Parathyroid adenoma (tissue), 2 donors: Measurements from ENCODE around the gene DGKD.

Experiments used
- H2AFZ ChIP-seq: fragments of 300-600 bp; sonication (generic); one replicate; pipeline ENCODE4 v1.7.0; 2017; ENCODE audit warnings: antibody characterized with exemption, mild to moderate bottlenecking
- H3K27ac ChIP-seq: fragments of 300-600 bp; sonication (generic); one replicate; pipeline ENCODE4 v1.7.0; 2017
- H3K27me3 ChIP-seq: fragments of 300-600 bp; sonication (generic); one replicate; pipeline ENCODE4 v1.7.0; 2017; ENCODE audit warnings: low read length; ENCODE audit not compliant: control insufficient read depth, insufficient read depth
- H3K36me3 ChIP-seq: fragments of 300-600 bp; sonication (generic); one replicate; pipeline ENCODE4 v1.7.0; 2017; ENCODE audit warnings: low read length; ENCODE audit not compliant: control insufficient read depth, insufficient read depth
- H3K4me1 ChIP-seq: fragments of 300-600 bp; sonication (generic); one replicate; pipeline ENCODE4 v1.7.0; 2017; ENCODE audit warnings: control low read depth
- H3K4me2 ChIP-seq: fragments of 300-600 bp; sonication (generic); one replicate; pipeline ENCODE4 v1.7.0; 2017; ENCODE audit warnings: low read length
- H3K4me3 ChIP-seq: fragments of 300-600 bp; sonication (generic); one replicate; pipeline ENCODE4 v1.7.0; 2017; ENCODE audit warnings: low read depth, low read length
- H3K79me2 ChIP-seq: fragments of 300-600 bp; sonication (generic); one replicate; pipeline ENCODE4 v1.7.0; 2017; ENCODE audit warnings: control low read depth
- H3K9ac ChIP-seq: fragments of 300-600 bp; sonication (generic); one replicate; pipeline ENCODE4 v1.7.0; 2017; ENCODE audit warnings: mild to moderate bottlenecking
- H3K9me3 ChIP-seq: fragments of 300-600 bp; sonication (generic); one replicate; pipeline ENCODE4 v1.7.0; 2017; ENCODE audit warnings: low read length; ENCODE audit not compliant: control insufficient read depth
- TF ChIP-seq, protein P1 (sequence below): fragments of 300-600 bp; sonication (generic); IDR thresholded peaks from one replicate; pipeline ENCODE4 v1.7.0; 2017; ENCODE audit warnings: antibody characterized with exemption, mild to moderate bottlenecking
- donor health status: primary hyperparathyroidism.

The DGKD gene

DNA sequence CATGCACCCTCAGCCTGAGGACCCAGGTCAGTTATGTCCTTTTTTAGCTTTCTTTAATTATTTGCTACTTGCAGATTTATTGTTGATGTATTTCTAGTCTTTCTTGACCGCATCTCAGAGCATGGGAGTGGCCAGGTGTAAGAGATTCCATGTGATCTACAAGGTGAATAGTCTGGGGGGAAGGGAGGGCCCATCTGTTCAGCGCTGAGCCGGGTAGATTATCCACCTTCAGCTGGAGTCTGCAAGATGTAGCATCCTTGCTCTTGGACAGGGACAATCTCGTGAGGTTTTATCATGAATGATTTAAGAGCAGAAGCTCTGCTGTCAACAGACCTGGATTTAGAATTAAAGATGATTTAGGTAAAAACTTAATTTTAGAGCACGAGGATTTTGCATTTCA lies 12.0 kb upstream of the DGKD start:
- Histone ChIP-seq H3K4me3 (no peak overlapping the region), H3K9ac (no peak overlapping the region), H3K9me3 (no peaks in the 10 kb centered on the region), H3K27ac (no peak overlapping the region), H3K79me2 (no peaks in the 10 kb centered on the region), H2AFZ (no peak overlapping the region), H3K4me2 (no peak overlapping the region), H3K36me3 (no peaks in the 10 kb centered on the region), H3K27me3 (no peaks in the 10 kb centered on the region), H3K4me1 (peaks cover 5% of the 10 kb centered on the region)
- TF ChIP-seq, protein P1, sequence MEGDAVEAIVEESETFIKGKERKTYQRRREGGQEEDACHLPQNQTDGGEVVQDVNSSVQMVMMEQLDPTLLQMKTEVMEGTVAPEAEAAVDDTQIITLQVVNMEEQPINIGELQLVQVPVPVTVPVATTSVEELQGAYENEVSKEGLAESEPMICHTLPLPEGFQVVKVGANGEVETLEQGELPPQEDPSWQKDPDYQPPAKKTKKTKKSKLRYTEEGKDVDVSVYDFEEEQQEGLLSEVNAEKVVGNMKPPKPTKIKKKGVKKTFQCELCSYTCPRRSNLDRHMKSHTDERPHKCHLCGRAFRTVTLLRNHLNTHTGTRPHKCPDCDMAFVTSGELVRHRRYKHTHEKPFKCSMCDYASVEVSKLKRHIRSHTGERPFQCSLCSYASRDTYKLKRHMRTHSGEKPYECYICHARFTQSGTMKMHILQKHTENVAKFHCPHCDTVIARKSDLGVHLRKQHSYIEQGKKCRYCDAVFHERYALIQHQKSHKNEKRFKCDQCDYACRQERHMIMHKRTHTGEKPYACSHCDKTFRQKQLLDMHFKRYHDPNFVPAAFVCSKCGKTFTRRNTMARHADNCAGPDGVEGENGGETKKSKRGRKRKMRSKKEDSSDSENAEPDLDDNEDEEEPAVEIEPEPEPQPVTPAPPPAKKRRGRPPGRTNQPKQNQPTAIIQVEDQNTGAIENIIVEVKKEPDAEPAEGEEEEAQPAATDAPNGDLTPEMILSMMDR: no peak

DNA sequence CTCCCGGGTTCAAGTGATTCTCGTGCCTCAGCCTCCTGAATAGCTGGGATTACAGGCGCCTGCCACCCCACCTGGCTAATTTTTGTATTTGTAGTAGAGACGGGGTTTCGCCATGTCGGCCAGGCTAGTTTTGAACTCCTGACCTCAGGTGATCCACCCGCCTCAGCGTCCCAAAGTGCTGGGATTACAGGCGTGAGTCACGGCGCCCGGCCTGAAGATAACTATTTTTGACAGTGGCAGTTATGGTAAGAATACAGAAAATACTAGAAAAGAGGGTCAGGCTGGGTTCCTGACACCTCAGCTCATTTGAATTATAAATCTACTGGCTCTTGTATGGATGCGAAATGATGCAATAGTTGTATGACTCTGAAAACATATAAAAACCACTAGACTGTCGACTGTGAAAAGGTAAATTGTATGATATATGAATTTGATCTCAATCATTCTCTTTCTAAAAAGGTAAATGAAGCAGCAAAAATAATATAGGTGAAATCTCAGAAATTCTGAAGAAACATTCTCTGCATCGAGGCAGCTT lies 11.1 kb upstream of the DGKD start:
- H3K79me2 ChIP-seq: no peaks in the 10 kb centered on the region
- no peak overlapping the region for H3K4me2 ChIP-seq
- no peaks in the 10 kb centered on the region for H3K27me3 ChIP-seq
- no peak overlapping the region for H3K27ac ChIP-seq
- H3K4me1 ChIP-seq: peaks cover 5% of the 10 kb centered on the region
- no peak overlapping the region for H3K4me3 ChIP-seq
- H3K9me3 ChIP-seq: no peaks in the 10 kb centered on the region
- H3K36me3 ChIP-seq: no peaks in the 10 kb centered on the region
- H2AFZ ChIP-seq: no peak overlapping the region
- TF ChIP-seq, protein P1: no peak
- no peak overlapping the region for H3K9ac ChIP-seq

DNA sequence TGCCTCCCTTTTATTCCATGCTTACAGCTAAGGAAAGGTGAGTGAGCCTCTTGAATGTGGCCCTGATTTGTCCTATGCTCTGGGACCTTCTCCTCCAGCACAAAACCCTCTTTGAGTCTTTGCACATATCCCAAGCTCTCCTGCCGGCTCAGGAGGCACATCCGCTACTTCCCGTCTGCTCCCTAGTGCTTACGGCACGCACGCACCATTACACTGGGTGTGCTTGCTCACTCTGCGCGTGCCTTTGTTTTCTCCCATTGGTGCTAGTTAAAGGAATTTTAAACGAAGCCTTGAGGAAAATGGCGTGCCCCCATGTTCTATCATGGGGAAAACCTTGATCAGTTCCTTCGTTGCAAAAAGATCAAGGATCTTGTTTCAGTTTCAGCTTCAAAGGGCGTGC lies 7.9 kb upstream of the DGKD start:
- TF ChIP-seq, protein P1: no peak
- Histone ChIP-seq H3K4me3 (no peak overlapping the region), H3K27me3 (no peaks in the 10 kb centered on the region), H3K4me1 (no peaks in the 10 kb centered on the region), H3K9ac (no peak overlapping the region), H3K27ac (no peak overlapping the region), H3K4me2 (no peak overlapping the region), H2AFZ (no peak overlapping the region), H3K9me3 (no peaks in the 10 kb centered on the region), H3K36me3 (no peaks in the 10 kb centered on the region), H3K79me2 (no peaks in the 10 kb centered on the region)

DNA sequence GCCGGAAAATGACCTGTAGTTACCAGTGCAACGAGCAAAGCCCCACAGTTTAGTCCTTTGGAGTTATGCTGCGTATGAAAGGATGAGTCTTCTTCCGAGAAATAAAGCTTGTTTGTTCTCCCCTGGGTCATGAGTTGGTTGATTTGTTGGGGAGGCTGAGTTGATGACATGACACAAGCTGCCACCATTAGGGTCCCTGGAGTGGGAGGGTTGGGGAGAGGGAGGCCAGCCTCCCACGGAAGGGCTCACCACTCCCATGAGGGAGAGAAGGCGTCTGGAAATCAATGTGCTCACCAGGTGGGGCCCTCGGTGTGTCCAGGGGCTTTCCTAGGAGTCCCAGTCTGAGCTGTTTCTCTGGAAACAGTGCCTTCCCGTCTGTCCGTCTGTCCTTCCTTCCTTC lies 7.4 kb upstream of the DGKD start:
- Histone ChIP-seq H3K79me2 (no peaks in the 10 kb centered on the region), H3K27ac (no peak overlapping the region), H3K27me3 (no peaks in the 10 kb centered on the region), H2AFZ (no peak overlapping the region), H3K9me3 (no peaks in the 10 kb centered on the region), H3K36me3 (no peaks in the 10 kb centered on the region), H3K4me3 (no peak overlapping the region), H3K4me2 (no peak overlapping the region), H3K9ac (no peak overlapping the region), H3K4me1 (no peaks in the 10 kb centered on the region)
- TF ChIP-seq, protein P1: no peak
